ENCODE measurements around the gene TMCC3. TPM values are rescaled to one million over a fixed set of nuclear protein-coding genes. Genes with fewer than 3 reads are reported as not detected.

Gene TMCC3
- total and polyA plus RNA-seq, 9 of the 15 experiments (the other 6 are each of a cell fraction or from before 2014, with no cell fraction given), result not detected

GRCh38 chr12:94535510-94535921 is 114.8 kb downstream of the TMCC3 start:
- no peak for TF ChIP-seq ZNF232 (CRISPR knock-in tag; IDR thresholded peaks at IDR 0.05)
- TF ChIP-seq, protein P1, sequence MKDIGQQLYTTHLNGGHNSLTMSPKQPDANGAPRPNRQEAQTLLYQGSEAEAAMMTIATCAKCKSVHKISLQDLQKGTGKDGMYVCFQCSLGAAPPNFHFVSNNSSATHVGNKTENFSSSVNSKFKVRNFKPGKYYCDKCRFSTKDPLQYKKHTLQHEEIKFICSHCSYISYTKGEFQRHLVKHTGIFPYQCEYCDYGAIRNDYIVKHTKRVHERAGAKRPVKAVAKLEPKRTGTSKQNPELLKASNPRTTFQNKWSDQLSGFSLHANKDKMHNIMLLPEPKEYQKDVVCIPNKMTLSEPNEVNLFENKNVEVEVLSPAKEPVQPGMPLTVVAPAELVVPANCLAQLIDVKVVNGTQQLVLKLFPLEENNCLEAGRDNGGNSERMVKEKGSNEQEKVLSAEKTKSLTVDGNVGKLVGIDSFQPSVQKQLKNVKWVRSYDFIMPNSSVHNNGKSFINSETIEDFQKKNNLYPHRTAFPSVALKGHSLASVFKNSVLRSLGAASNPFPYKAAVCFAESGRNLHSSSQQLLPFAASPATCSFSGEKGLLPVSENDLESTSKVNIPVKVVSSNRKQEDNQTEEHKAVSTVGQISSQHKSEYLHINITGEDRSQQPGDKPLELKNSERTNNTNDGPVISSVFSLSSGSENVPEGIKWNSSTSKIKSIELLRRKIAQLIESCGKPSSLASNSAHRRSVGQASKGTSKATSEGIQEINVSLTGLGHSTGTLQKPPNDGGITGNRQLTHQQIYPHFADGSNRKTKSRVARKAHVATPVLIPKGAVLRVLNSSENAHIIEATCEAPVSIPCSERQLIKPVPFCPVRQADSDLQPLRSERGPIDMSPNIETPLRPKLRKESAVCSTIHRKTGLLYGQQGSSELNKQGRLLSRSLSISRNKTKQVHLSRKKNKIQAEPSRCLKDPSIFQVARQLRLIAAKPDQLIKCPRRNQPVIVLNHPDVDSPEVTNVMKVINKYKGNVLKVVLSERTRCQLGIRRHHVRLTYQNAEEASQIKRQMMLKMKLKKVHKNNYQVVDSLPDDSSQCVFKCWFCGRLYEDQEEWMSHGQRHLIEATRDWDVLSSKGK (CRISPR knock-in tag; IDR thresholded peaks at IDR 0.05), result no peak
- no peak for TF ChIP-seq ZBTB7A (IDR thresholded peaks at IDR 0.05; ENCODE audit: borderline replicate concordance, control insufficient read depth, low read depth, low read length)
- no peak for TF ChIP-seq SIRT6 (IDR thresholded peaks at IDR 0.05; ENCODE audit: low read depth, low read length)
- no peak for TF ChIP-seq SIN3B (IDR thresholded peaks at IDR 0.05; ENCODE audit: low read depth)
- TF ChIP-seq MTA2 (IDR thresholded peaks at IDR 0.05; ENCODE audit: low read depth), result no peak
- TF ChIP-seq LARP7 (IDR thresholded peaks at IDR 0.05), result no peak
- TF ChIP-seq NELFE (IDR thresholded peaks at IDR 0.05; ENCODE audit: insufficient read depth, insufficient read length), result no peak
- no peak for TF ChIP-seq ZNF431 (CRISPR knock-in tag; IDR thresholded peaks at IDR 0.05)
- no peak for TF ChIP-seq ZNF436 (CRISPR knock-in tag; IDR thresholded peaks at IDR 0.05)
- CTCF ChIA-PET (ENCODE audit: low intra/inter-chr PET ratio), result no interaction called here
- DNase-seq (ENCODE audit: extremely low read depth in 1 of 4, low spot score in 3 of 4) (no peak), ATAC-seq (no peak), FAIRE-seq (no peak)
- BruUV-seq (replicated peaks), result no TSS peak
- Histone ChIP-seq H4K20me1 (replicated peaks; ENCODE audit: control insufficient read depth, insufficient read depth, low read length) (no peaks in the 10 kb centered on the region), H3K4me1 (replicated peaks in 1 of 2; ENCODE audit: control insufficient read depth in 2 of 2, insufficient read depth in 2 of 2, low read length in 2 of 2) (no peaks in the 10 kb centered on the region), H3K4me3 (no peak overlapping the region), H3K79me2 (ENCODE audit: control insufficient read depth, insufficient read depth, low read length) (no peaks in the 10 kb centered on the region), H3K9ac (ENCODE audit: insufficient read depth in 1 of 2, low read depth in 2 of 2, low read length in 2 of 2) (no peak overlapping the region), H3K27me3 (ENCODE audit: control insufficient read depth in 2 of 2, insufficient read depth in 2 of 2, low read length in 2 of 2) (peaks cover 0 to 21% of the 10 kb centered on the region in 2 experiments; a peak in 3 of 5 replicates), H3K36me3 (ENCODE audit: control insufficient read depth, insufficient read depth, low read length) (no peaks in the 10 kb centered on the region), H3K4me2 (ENCODE audit: insufficient read depth, low read length) (no peak overlapping the region), H3K9me3 (replicated peaks; ENCODE audit: control insufficient read depth, insufficient read depth, low read depth, low read length) (no peaks in the 10 kb centered on the region), H3K27ac (ENCODE audit: extremely low read depth, low read depth, low read length) (no peak overlapping the region), H2AFZ (ENCODE audit: low read depth, low read length) (no peak overlapping the region), H3K9me1 (ENCODE audit: control insufficient read depth, insufficient read depth, low read length) (no peaks in the 10 kb centered on the region)
- in situ Hi-C loops (cut with MboI) (loop anchor here (25.0 kb wide), 1 partner anchor 998 kb away; no protein-coding TSS in a partner anchor), intact Hi-C loops (cut with micrococcal nuclease) (loop anchor here (10.0 kb wide), 1 partner anchor 231 kb away; no protein-coding TSS in a partner anchor)
- POLR2A ChIA-PET, result interaction anchor here (0.6 kb wide), 1 partner anchor 454 kb away, joined by 3 read pairs; no protein-coding TSS in a partner anchor
- 5% methylated on average over 7 of the region's 7 CpGs for WGBS (ENCODE audit: insufficient coverage, low coverage, missing lambda C conversion rate)

Measured in K562 (cell line).